GM19035 (cell line): ENCODE measurements around the gene GNG3.
A peak's percentile ranks its signal among the peaks of the same experiment; 100 is the strongest.
"Not testable (repeated sequence)": the region's sequence is repeated elsewhere in the genome, so short reads cannot be mapped to it uniquely, and the experiment has no call there.

ENCODE experiments used
- ATAC-seq: cut with Tn5 transposase; IDR thresholded peaks from one replicate; pipeline ENCODE4 v1.9.1; 2021; ENCODE audit not compliant: unreplicated experiment

The GNG3 gene

GRCh38 chr11:62707277-62707861, at the start of gene GNG3, which contains the start of gene BSCL2:
TSS of gene GNG3 (plus strand) at chr11:62707676. CDS start at chr11:62708296, 620 bp downstream.
TSS of gene BSCL2 (minus strand) at chr11:62707424. CDS start at chr11:62707195, 229 bp downstream.
- no peak for ATAC-seq

DNA sequence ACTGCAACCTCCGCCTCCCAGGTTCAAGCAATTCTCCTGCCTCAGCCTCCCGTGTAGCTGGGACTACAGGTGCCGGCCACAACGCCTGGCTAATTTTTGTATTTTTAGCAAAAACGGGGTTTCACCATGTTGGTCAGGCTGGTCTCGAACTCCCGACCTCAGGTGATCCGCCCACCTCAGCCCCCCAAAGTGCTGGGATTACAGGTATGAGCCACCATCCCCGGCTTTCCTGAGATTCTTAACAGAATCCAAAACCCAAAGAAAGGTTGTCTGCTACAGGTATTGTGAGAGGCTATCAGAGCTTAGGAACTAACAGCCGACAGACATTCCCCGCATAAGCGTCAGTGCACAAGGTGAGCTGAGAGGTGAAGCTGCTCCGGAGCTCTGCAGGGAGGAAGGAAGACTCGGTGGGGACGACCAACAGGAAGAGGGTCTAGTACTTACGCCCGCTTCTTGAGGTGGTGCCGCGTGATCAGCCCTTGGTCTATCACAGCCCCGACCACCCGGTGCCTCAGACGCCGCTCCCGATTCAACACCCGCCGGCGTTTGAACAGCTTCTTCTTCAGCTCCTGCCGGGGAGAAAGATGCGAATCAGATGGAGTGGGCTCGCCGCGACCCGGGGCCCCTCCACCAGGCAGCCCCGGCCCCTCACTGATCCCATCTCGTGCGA, 42.9 kb upstream of the GNG3 start:
- peak; percentile 23 for ATAC-seq

DNA sequence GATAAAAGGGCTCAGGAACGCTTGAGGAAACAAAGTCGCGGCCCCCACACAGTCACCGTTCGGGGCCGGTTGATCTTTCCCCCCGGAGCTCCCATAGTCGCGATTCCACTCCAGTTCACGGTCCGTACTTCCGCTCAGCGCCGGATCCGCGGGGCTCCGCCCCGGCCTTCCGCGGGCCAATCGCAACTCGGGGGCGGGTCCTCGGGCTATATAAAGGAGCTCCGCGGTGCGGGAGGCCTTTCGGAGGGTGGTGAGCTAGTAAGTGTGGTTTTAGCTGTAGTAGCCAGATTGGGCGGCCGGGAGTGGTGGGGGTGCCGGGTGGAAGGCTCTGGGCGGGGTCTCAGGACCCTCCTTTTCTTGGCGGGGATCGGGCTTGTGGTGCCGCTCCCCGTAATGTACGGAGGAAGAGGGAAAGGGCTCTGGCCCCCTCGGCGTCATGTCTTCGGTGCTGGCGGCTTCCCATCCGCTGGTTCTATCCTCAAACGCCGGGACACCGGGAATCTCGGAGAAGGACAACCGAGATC, 42.3 kb upstream of the GNG3 start, which contains the start of the genes C11orf98 and CSKMT:
C11orf98 (minus strand) TSS at position 136 of the 524 bp plus-strand sequence; CDS start at position 95, 41 bp downstream.
CSKMT (plus strand) TSS at position 238 of the 524 bp plus-strand sequence. CDS start 568 bp downstream, outside the sequence.
- peak; percentile 87 for ATAC-seq

DNA sequence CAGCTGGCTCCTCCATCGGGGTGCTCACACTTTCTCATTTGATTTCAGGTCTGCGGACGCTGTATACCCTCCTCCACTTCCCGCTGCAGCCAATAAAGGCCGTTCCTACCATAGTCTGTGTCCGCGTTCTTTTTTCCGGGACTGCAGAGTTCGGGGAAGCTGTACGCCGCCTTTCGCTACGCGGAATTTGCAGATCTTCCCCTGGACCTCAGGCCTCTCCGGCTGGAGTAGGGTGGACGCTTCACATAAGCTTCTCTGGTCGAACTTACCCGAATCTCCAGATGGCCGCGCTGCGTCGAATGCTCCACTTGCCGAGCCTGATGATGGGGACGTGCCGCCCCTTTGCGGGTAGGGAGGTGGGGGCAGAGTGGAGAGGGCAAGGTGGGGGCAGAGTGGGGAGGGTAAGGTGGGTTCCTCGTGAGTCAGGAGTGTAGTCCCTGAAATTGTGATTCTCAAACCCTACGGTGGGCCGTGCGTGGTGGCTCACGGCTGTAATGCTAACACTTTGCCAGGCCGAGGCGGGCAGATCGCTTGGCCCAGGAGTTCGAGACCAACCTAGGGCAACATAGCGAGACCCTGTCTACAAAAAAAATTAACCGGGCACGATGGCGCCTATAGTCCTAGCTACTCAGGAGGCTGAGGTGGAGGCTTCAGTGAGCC, 41.7 kb upstream of the GNG3 start:
- ATAC-seq, result peak; percentile 13

GRCh38 chr11:62666259-62666926, 41.1 kb upstream of the GNG3 start:
- ATAC-seq, result no peak

GRCh38 chr11:62667460-62667859, 40.0 kb upstream of the GNG3 start:
- no peak for ATAC-seq

DNA sequence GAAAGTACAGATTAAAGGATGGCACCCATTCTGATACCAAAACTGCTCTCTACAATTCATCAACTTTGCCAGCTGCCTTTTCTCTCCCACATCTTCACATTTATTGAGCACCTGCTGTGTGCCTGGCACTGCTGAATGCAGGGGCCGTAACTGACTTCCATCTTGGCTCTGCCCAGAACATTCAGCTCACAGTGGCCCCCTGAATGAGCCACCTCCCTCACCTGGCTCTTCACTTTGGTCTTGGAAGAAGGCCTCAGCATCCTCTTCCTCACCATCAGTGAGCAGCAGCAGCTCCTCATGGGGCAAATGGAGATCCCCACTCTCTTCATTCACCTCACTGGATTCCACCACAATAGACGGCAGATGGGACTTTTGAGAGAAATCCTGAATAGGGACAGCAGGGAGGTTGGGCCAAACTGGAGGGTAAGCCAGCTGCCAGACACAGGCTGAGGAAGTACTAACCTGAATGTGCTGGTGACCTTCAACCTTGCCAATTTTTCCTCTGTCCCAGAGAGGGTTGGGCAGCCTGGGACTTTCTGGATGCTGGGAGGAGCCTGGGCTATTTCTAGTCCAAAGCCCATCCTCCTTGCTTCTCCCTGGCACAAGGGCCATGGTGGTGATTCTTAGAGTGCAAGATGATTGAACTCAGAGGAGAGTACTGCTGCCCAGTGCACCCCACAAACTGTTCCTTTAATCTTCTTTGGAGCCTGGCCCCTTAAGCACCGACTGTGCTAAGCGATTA, 37.9 kb upstream of the GNG3 start:
- no peak for ATAC-seq

GRCh38 chr11:62671236-62671607, 36.3 kb upstream of the GNG3 start:
- peak; percentile 1 for ATAC-seq

GRCh38 chr11:62671608-62672389, 35.7 kb upstream of the GNG3 start, which contains the start of the genes LBHD1 and UQCC3:
TSS of gene LBHD1 (minus strand) at chr11:62672267. CDS start at chr11:62670031, 2,236 bp downstream.
TSS of gene UQCC3 (plus strand) at chr11:62671673. CDS start at chr11:62671746, 73 bp downstream.
- ATAC-seq, result peak; percentile 57

GRCh38 chr11:62673196-62673525, 34.3 kb upstream of the GNG3 start:
- no peak for ATAC-seq

DNA sequence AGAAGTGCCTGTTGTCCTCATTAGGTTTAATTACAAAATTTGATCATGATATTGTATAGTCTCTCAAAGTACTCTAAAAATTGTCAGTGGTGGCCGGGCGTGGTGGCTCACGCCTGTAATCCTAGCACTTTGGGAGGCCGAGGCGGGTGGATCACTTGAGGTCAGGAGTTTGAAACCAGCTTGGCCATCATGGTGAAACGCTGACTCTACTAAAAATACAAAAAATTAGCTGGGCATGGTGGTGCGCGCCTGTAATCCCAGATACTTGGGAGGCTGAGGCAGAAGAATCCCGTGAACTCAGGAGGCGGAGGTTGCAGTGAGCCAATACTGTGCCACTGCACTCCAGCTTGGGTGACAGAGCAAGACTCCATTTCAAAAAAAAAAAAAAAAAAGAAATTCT, 32.1 kb upstream of the GNG3 start:
- ATAC-seq, result not testable (repeated sequence)

- ATAC-seq, result no peak
These were observed 30.8 kb upstream of the GNG3 start for GRCh38 chr11:62676698-62677097.

DNA sequence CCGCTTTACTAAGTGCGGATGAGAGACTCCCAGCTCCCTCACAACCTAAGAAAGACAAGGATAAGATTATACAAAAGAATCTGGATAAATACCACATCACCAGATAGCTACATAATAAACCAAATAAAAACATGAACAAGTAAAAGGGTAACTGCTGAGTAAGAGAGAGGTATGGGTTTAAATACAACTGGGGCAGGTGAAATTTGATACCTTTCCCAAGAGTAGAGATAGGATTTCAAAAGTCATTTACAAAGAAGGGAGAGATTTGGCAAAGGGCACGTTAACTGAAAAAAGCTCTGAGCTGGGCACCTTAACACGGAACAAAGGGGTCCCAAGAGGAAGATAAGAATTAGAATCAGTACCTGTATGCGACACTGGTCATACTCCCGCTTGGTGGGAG, 30.3 kb upstream of the GNG3 start:
- no peak for ATAC-seq

GRCh38 chr11:62677714-62678113, 29.8 kb upstream of the GNG3 start:
- no peak for ATAC-seq

GRCh38 chr11:62678433-62678769, 29.1 kb upstream of the GNG3 start:
- no peak for ATAC-seq

GRCh38 chr11:62678770-62679696, 28.4 kb upstream of the GNG3 start, which contains the start of gene UBXN1:
TSS of gene UBXN1 (minus strand) at chr11:62679073. CDS start at chr11:62678923, 150 bp downstream.
- ATAC-seq, result peak; percentile 71

DNA sequence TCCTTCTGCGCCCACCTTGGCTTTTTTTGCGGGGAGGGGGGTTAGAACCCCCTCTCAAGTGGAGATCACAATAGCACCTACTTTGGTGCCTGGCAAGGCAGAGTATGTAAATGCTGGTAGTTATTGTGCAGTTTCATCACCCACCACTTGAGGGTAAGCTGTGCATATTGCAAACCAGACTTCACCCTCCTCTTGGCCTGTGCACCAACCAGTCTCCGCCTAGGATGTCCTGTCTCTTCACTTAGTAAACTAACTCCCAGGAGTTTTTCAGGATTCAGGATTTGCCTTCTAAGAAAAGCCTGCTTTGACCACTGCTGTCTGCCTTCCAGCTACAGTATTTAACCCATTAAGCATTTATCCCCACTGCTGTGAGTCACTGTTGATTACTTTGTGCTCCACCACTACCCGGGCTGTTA, 26.6 kb upstream of the GNG3 start:
- ATAC-seq, result no peak

DNA sequence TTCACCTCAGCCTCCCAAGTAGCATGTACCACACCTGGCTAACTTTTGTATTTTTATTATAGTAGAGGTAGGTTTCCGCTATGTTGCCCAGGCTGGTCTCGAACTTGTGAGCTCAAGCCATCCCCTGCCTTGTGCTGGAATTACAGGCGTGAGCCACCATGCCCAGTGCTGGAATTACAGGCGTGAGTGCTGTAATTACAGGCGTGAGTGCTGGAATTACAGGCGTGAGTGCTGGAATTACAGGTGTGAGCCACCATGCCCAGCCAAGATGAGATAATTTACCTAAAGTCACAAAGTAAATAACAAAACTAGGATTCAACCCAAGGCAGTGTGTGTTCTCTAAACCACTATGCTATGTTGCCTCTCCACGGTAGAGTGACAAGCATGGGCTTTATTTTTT, 25.0 kb upstream of the GNG3 start:
- no peak for ATAC-seq
